Colonic mucosa (tissue), 4 donors: ENCODE measurements around the gene TAOK1. TPM values are rescaled to one million over a fixed set of nuclear protein-coding genes. Genes with fewer than 3 reads are reported as not detected.

Experiments
- DNase-seq: peaks from one replicate; pipeline ENCODE4 v3.0.0-alpha.2; 2020
- H3K27ac ChIP-seq: fragments of 200-600 bp; one replicate; pipeline ENCODE4 v1.8.0; 2021
- H3K27me3 ChIP-seq: fragments of 200-600 bp; one replicate; pipeline ENCODE4 v1.8.0; 2021
- H3K36me3 ChIP-seq: fragments of 200-600 bp; one replicate; pipeline ENCODE4 v1.8.0; 2021
- H3K4me1 ChIP-seq: fragments of 200-600 bp; one replicate; pipeline ENCODE4 v1.8.0; 2021; ENCODE audit warnings: mild to moderate bottlenecking
- H3K4me3 ChIP-seq: fragments of 200-600 bp; one replicate; pipeline ENCODE4 v1.8.0; 2021
- H3K9ac ChIP-seq, 2 donors: one replicate each; pipeline ENCODE4 v1.7.0; 2013; ENCODE audit warnings: control low read depth in 2 of 2, low read depth in 2 of 2, low read length in 2 of 2
- H3K9me3 ChIP-seq: fragments of 200-600 bp; one replicate; pipeline ENCODE4 v1.8.0; 2021
- CTCF ChIP-seq: fragments of 200-600 bp; IDR thresholded peaks from one replicate; pipeline ENCODE4 v1.8.0; 2022; ENCODE audit warnings: antibody characterized with exemption, mild to moderate bottlenecking
- intact Hi-C: fragments of 100-400 bp; cut with DNase I; formaldehyde crosslinking; loops from one replicate; pipeline ENCODE4 v1.14.1; 2022
- total RNA-seq, 2 donors: library from RNA; stranded (reverse); fragmentation: NEBNext Ultra II Directional in 1 of 2; extraction: Animal tissue kit (Norgen Biotek cat#: 25700) in 1 of 2; gene quantifications; one replicate each; pipeline ENCODE4 v1.2.1, GENCODE V29; 2021
- donor health status: healthy.
- donor health status: DM: no; HTN: no; CAD: no.
- donor health status: DM: no; HTN: no; CAD: no.

Gene TAOK1
- total RNA-seq, 2 donors from 2014 or later: 42.1 to 57.1 TPM

- no peaks in the 10 kb centered on the region for H3K4me1 ChIP-seq
- peaks cover 4% of the 10 kb centered on the region for H3K36me3 ChIP-seq
- no peak overlapping the region for H3K9ac ChIP-seq
- TF ChIP-seq CTCF: no peak
- no peak overlapping the region for H3K27ac ChIP-seq
- intact Hi-C loops: no loop called here
- H3K27me3 ChIP-seq: no peaks in the 10 kb centered on the region
- H3K4me3 ChIP-seq: no peak overlapping the region
- no peak for DNase-seq
- no peaks in the 10 kb centered on the region for H3K9me3 ChIP-seq
These were observed 104.8 kb downstream of the TAOK1 start for GRCh38 chr17:29495011-29495410.

GRCh38 chr17:29504711-29505110 lies 114.5 kb downstream of the TAOK1 start:
- Histone ChIP-seq H3K9me3 (no peaks in the 10 kb centered on the region), H3K27ac (no peak overlapping the region), H3K27me3 (no peaks in the 10 kb centered on the region), H3K4me3 (no peak overlapping the region), H3K4me1 (no peaks in the 10 kb centered on the region), H3K36me3 (peaks cover 9% of the 10 kb centered on the region), H3K9ac (no peak overlapping the region)
- DNase-seq: no peak
- intact Hi-C loops: no loop called here
- no peak for TF ChIP-seq CTCF

- no peaks in the 10 kb centered on the region for H3K27me3 ChIP-seq
- no peaks in the 10 kb centered on the region for H3K4me1 ChIP-seq
- H3K36me3 ChIP-seq: peaks cover 6% of the 10 kb centered on the region
- no peak overlapping the region for H3K4me3 ChIP-seq
- DNase-seq: no peak
- no peaks in the 10 kb centered on the region for H3K9me3 ChIP-seq
- intact Hi-C loops: no loop called here
- no peak overlapping the region for H3K27ac ChIP-seq
- no peak overlapping the region for H3K9ac ChIP-seq
- TF ChIP-seq CTCF: no peak
These were observed 115.7 kb downstream of the TAOK1 start for GRCh38 chr17:29505836-29506235.

GRCh38 chr17:29510953-29511352 lies 120.8 kb downstream of the TAOK1 start:
- no peak for DNase-seq
- intact Hi-C loops: no loop called here
- no peaks in the 10 kb centered on the region for H3K36me3 ChIP-seq

GRCh38 chr17:29514792-29515191 lies 124.6 kb downstream of the TAOK1 start:
- H3K9me3 ChIP-seq: no peaks in the 10 kb centered on the region
- intact Hi-C loops: no loop called here
- DNase-seq: no peak
- H3K4me1 ChIP-seq: no peaks in the 10 kb centered on the region
- no peak overlapping the region for H3K27ac ChIP-seq
- H3K36me3 ChIP-seq: peaks cover 8% of the 10 kb centered on the region
- H3K27me3 ChIP-seq: no peaks in the 10 kb centered on the region
- H3K4me3 ChIP-seq: no peak overlapping the region
- no peak for TF ChIP-seq CTCF
- H3K9ac ChIP-seq: no peak overlapping the region

More at GRCh38 chr17:29510953-29511352, 120.8 kb downstream of the TAOK1 start:
- H3K27me3 ChIP-seq: no peaks in the 10 kb centered on the region
- no peak overlapping the region for H3K4me3 ChIP-seq
- TF ChIP-seq CTCF: no peak
- H3K4me1 ChIP-seq: no peaks in the 10 kb centered on the region
- H3K9ac ChIP-seq: no peak overlapping the region
- no peaks in the 10 kb centered on the region for H3K9me3 ChIP-seq
- no peak overlapping the region for H3K27ac ChIP-seq

- intact Hi-C loops: no loop called here
- Histone ChIP-seq H3K27me3 (no peaks in the 10 kb centered on the region), H3K27ac (no peak overlapping the region), H3K9me3 (no peaks in the 10 kb centered on the region), H3K4me3 (no peak overlapping the region), H3K9ac (no peak overlapping the region), H3K4me1 (no peaks in the 10 kb centered on the region), H3K36me3 (peaks cover 8% of the 10 kb centered on the region)
- no peak for TF ChIP-seq CTCF
- DNase-seq: no peak
These were observed 128.2 kb downstream of the TAOK1 start for GRCh38 chr17:29518359-29518758.
